GM12891 (cell line): Measurements from ENCODE around the gene MPO.

Experiments
- POLR2A ChIP-seq: IDR thresholded peaks from 2 replicates; pipeline ENCODE4 v1.6.1; 2011; ENCODE audit warnings: low read depth, low read length, control low read depth
- POLR2AphosphoS5 ChIP-seq: IDR thresholded peaks from 2 replicates; pipeline ENCODE4 v1.6.1; 2011; ENCODE audit warnings: low read depth, low read length, control low read depth
- POU2F2 ChIP-seq: IDR thresholded peaks from 2 replicates; pipeline ENCODE4 v1.6.1; 2011; ENCODE audit warnings: low read depth, mild to moderate bottlenecking, control low read depth, low read length, moderate library complexity
- SPI1 ChIP-seq: IDR thresholded peaks from 2 replicates; pipeline ENCODE4 v1.6.1; 2011; ENCODE audit warnings: low read depth, low read length, control low read depth
- TAF1 ChIP-seq: IDR thresholded peaks from 2 replicates; pipeline ENCODE4 v1.6.1; 2011; ENCODE audit warnings: low read depth, low read length, control low read depth

- no peak for TF ChIP-seq POLR2A
- no peak for TF ChIP-seq SPI1
- no peak for TF ChIP-seq POLR2AphosphoS5
- TF ChIP-seq TAF1 = no peak
- no peak for TF ChIP-seq POU2F2
Measured at GRCh38 chr17:58248955-58249269, 31.8 kb downstream of the MPO start.
